Measurements from ENCODE around the gene TULP4. TPM values are rescaled to one million over a fixed set of nuclear protein-coding genes. Genes with fewer than 3 reads are reported as not detected.

TULP4 gene
- total RNA-seq, 1 donor from 2014 or later = 105 TPM

GRCh38 chr6:158442306-158442705 is 130.0 kb downstream of the TULP4 start:
- DNase-seq (ENCODE audit: low read depth) = no peak
- no peak for TF ChIP-seq CTCF (IDR thresholded peaks at IDR 0.05; ENCODE audit: insufficient read depth, low read length, poor library complexity, severe bottlenecking)

GRCh38 chr6:158445426-158446085 is 133.3 kb downstream of the TULP4 start:
- no peak for TF ChIP-seq CTCF (IDR thresholded peaks at IDR 0.05; ENCODE audit: insufficient read depth, low read length, poor library complexity, severe bottlenecking)
- no peaks in the 10 kb centered on the region for H3K36me3 ChIP-seq (ENCODE audit: control insufficient read depth, insufficient read depth, low read length)
- DNase-seq (ENCODE audit: low read depth) = no peak
- no peaks in the 10 kb centered on the region for H3K27me3 ChIP-seq (ENCODE audit: control insufficient read depth, insufficient read depth, low read length)
- no peak overlapping the region for H3K4me3 ChIP-seq (ENCODE audit: low read depth, low read length)

More at GRCh38 chr6:158442306-158442705, 130.0 kb downstream of the TULP4 start:
- no peak overlapping the region for H3K4me3 ChIP-seq (ENCODE audit: low read depth, low read length)
- no peaks in the 10 kb centered on the region for H3K36me3 ChIP-seq (ENCODE audit: control insufficient read depth, insufficient read depth, low read length)
- no peaks in the 10 kb centered on the region for H3K27me3 ChIP-seq (ENCODE audit: control insufficient read depth, insufficient read depth, low read length)

- TF ChIP-seq CTCF (IDR thresholded peaks at IDR 0.05; ENCODE audit: insufficient read depth, low read length, poor library complexity, severe bottlenecking) = no peak
- Histone ChIP-seq H3K36me3 (ENCODE audit: control insufficient read depth, insufficient read depth, low read length) (no peaks in the 10 kb centered on the region), H3K27me3 (ENCODE audit: control insufficient read depth, insufficient read depth, low read length) (no peaks in the 10 kb centered on the region), H3K4me3 (ENCODE audit: low read depth, low read length) (no peak overlapping the region)
- DNase-seq (ENCODE audit: low read depth) = no peak
Observed at GRCh38 chr6:158448856-158449255, 136.6 kb downstream of the TULP4 start.

- no peak for TF ChIP-seq CTCF (IDR thresholded peaks at IDR 0.05; ENCODE audit: insufficient read depth, low read length, poor library complexity, severe bottlenecking)
- DNase-seq (ENCODE audit: low read depth) = no peak
Observed at GRCh38 chr6:158452191-158452590, 139.9 kb downstream of the TULP4 start.

GRCh38 chr6:158457131-158457530 is 144.9 kb downstream of the TULP4 start:
- no peak for DNase-seq (ENCODE audit: low read depth)
- H3K4me3 ChIP-seq (ENCODE audit: low read depth, low read length) = no peak overlapping the region
- H3K36me3 ChIP-seq (ENCODE audit: control insufficient read depth, insufficient read depth, low read length) = no peaks in the 10 kb centered on the region
- H3K27me3 ChIP-seq (ENCODE audit: control insufficient read depth, insufficient read depth, low read length) = no peaks in the 10 kb centered on the region
- TF ChIP-seq CTCF (IDR thresholded peaks at IDR 0.05; ENCODE audit: insufficient read depth, low read length, poor library complexity, severe bottlenecking) = no peak

More at GRCh38 chr6:158452191-158452590, 139.9 kb downstream of the TULP4 start:
- H3K27me3 ChIP-seq (ENCODE audit: control insufficient read depth, insufficient read depth, low read length) = no peaks in the 10 kb centered on the region
- no peak overlapping the region for H3K4me3 ChIP-seq (ENCODE audit: low read depth, low read length)
- H3K36me3 ChIP-seq (ENCODE audit: control insufficient read depth, insufficient read depth, low read length) = no peaks in the 10 kb centered on the region

Data from kidney epithelial cell (primary cell).